CD4-positive, alpha-beta T cell treated with Interleukin-15 for 1 hour (primary cell): ENCODE measurements around the gene SDHA.
"Not testable (repeated sequence)": the region's sequence is repeated elsewhere in the genome, so short reads cannot be mapped to it uniquely, and the experiment has no call there.

Experiments used
- DNase-seq: peaks from one replicate; pipeline ENCODE4 v3.0.0-alpha.2; 2020

SDHA gene

GRCh38 chr5:303741-304140, 85.6 kb downstream of the SDHA start:
- DNase-seq: not testable (repeated sequence)

- no peak for DNase-seq
Measured at GRCh38 chr5:305050-305449, 86.9 kb downstream of the SDHA start.

- DNase-seq: no peak
Measured at GRCh38 chr5:305459-305858, 87.3 kb downstream of the SDHA start.

- no peak for DNase-seq
Measured at GRCh38 chr5:306011-306805, 88.1 kb downstream of the SDHA start.
